T1000 (cell line): ENCODE data around the gene SECISBP2L.

Source experiments
- DNase-seq: peaks from one replicate; lab custom pipeline; 2025; ENCODE audit warnings: mixed read lengths; lab: John Stamatoyannopoulos, UW

The SECISBP2L gene

DNA sequence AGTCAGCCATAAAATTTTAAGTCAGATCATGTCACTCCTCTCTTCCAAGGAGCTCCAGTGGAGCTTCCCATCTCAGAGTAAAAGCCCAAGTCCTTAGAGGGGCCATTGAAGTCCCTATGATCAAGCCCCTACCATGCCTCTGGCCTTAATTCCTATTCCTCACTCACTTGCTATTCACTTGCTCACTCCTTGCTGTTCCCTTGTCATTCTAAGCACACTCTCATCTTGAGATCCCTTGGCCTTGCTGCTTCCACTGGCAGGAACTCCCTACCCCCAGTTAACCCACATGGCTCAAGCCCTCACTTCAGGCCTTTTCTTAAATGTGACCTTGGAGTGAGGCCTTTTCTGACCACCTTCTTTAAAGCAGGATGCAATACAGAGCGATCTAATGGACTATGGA lies 12.3 kb upstream of the SECISBP2L start:
- DNase-seq = no peak

DNA sequence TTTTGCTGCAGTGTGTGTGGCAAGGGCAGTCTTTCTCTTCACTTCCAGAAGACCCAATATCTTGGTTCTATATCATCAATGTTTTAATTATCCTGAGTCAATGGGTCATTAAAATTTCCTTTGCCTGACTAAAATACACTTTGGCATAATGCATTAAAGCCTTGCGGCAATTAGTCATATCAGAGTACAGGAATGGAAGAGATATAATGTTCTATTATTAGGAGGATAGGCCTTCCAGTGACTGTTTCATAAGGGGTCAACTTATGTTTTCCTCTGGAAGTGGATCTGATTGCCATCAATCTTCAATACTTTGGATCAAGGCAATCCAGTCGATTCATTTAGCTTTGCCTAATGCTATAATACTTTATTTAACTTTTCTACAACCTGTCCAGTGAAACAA lies 9.4 kb upstream of the SECISBP2L start:
- DNase-seq = no peak

GRCh38 chr15:49052662-49053061 lies 6.4 kb upstream of the SECISBP2L start:
- no peak for DNase-seq

DNA sequence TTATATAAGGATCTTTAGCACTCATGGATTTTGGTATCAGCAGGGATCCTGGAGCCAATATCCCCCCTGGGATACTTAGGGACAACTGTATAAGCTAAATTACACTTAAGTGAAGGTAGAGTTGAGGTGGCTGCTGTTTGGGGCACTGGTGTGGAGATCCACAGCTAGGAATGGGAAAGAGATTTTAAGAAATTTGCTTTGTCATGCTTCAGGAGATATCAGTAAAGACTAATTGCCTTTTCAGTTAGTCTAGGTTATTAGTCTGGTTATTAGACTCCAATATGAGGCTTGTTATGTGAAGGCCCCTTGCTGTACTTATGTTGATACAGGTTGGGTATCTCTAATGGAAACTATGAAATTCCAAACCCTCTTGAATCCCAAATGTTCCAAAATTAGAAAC lies 1.2 kb upstream of the SECISBP2L start:
- no peak for DNase-seq

- DNase-seq = no peak
Observed at GRCh38 chr15:49045751-49046219, 461 bp downstream of the SECISBP2L start.

DNA sequence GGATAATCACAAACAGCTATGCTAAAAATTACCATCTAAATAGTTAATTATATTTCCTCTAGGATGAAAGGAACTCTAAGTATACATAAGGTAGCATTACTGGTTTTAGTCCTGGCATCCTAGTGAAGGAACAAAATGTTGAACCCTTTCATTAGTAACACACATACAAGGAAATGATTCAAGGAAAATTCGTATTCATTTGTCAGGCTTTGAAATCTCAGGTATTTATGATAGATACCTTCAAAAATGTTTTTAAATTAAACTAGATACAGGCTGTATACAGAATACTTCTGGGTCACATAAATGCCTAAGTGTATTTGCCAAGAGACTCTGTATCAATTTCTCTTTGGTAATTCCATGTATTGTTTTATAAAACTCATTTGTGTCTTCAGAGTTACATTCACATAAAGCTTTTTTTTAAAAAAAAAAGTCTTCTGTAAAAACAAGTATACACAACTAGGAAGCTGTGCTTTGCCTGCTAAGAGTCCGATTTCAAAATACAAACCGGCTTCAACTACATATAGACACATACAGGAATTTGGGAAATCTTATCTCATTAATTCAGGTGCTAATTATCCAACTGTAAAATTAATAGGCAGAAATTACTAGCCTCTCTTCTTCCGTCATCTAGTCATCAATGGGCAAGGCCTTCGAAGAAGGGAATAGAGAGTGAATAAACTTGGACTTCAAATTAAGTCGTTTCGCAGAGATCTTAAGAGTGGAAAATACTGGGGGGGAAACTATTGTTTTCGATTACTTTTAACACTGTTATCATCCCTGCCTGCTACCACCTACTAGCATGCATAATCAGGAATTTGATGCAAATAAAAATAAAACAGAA lies 1.3 kb downstream of the SECISBP2L start:
- no peak for DNase-seq

- no peak for DNase-seq
Observed at GRCh38 chr15:49044002-49044401, 2.2 kb downstream of the SECISBP2L start.

DNA sequence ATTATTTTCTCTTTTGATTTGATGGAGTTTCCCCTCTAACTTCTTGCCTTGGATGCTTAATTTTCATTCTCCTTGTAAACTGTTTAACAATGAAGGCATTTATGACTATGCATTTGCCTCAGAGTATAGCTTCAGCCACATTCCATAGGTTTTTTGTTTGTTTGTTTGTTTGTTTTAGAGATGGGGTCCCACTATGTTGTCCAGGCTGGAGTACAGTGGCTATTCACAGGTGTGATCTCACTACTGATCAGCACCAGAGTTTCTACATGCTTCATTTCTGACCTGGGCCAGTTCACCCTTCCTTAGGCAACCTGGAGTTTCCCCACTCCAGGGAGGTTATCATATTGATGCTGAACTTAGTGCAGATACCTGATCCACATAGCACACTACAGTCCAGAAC lies 4.1 kb downstream of the SECISBP2L start:
- no peak for DNase-seq

DNA sequence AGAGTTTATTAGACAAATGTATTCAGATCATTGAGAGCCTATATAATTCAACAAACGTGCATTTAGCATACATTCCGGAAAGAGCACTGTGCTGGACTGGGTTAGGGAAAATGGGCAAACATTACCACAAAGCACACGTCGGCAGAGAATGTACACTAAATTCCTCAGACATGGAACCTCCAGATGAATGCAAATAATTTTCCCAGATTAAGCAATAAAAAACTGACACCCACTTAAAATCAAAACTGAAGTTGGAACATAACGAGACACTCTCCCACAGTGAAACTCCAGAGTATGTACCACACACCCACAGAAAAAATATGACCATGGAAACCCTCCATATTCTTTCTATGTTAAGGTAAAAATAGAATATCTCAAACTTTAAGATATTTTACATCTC lies 4.8 kb downstream of the SECISBP2L start:
- no peak for DNase-seq

- DNase-seq = no peak
Observed at GRCh38 chr15:49040151-49040550, 6.1 kb downstream of the SECISBP2L start.

DNA sequence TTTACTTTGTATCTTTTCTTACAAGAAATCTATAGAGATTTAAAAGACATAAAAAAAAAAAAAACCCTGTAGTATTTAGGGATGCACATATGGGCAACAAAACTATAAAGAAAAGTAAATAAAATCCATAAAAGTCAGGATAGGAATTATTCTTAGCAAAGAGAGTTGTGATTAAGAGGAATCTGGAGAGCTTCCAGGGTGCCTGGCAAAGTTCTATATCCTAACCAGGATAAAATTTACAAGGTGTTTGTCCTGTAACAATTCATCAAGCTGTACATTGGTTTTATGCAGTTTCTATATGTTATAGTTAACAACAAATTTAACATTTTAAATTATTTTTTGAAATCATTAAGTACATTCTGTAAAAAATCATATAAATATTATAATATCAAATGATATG lies 7.9 kb downstream of the SECISBP2L start:
- no peak for DNase-seq

DNA sequence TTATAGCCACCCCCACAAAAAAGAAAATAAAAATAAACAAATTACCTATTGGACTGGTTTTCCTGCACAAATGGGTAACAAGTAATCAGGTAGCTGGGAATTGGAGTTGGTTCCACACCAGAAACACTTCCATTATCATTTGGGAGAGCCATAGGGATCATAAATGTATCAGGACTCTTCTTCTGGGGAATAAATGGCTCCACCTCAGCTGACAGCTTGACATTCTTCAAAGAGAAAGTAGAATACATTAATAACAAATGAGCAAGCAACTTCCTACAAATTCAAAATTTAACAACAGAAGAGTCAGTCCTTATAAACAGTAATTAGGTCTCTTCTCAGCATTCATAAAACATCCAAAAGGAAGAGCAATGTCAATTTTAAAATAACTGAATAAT lies 8.7 kb downstream of the SECISBP2L start:
- DNase-seq = no peak

GRCh38 chr15:49036650-49037545 lies 9.3 kb downstream of the SECISBP2L start:
- DNase-seq = no peak

DNA sequence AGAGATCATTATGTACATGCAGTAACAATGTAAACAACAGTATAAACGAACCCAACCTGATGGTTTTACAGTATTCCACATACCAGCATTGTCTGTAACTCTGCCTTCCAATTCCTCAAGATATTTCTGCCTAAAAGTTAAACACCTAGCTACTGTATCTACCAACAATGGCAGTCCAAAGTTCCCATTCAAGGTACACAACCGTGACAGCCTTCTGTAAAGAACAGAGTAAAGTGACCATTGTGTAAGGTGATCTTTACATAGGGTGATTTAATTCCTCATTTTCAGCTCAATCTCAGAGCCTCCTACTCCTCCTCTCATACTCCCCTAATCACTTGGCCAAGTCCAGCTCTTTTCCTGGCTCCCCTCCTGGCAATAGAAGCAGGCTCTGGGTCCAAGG lies 10.4 kb downstream of the SECISBP2L start:
- DNase-seq = no peak

DNA sequence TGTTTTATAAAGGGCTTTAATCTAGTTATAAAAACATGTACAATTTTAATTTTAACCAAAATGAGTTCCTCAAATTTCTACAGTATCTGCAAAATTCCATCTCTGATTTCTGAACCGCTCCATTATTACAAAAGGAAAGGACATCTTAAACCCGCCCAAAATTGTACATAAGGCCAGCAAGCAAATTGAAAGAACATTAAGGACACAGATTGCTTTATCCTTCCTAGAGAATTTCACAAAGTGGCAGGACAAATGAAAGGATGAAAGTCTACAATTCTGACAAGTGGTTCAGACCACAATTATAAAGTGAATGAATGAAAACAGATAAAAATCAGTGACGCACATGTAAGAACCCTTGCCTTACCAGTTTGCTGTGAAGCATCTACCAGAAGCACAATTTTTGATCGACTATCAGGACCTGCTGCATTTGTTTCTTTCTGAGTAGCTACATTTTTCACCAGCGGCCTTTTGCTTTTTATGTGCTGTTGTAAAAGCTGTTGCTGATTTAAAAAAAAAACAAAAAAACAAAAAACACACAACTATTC lies 13.6 kb downstream of the SECISBP2L start:
- no peak for DNase-seq

DNA sequence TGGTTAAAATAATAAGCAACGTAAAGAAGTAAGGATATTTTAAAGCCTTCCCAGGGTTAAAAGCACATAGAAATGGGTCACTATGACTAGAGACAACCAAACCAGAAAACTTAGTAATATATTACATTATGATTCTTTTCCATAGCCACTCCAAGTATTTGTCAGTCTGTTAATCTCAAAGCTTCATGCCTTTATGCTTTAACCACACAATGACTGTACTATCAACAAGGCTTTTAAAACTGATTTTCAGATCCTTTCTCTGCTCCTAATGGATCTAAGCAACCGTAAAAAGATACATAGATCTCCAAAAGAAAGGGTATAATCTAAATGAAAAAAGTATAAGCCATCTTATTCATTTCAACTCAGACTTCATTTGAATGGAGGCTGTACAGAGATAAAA lies 14.4 kb downstream of the SECISBP2L start:
- DNase-seq = no peak

GRCh38 chr15:49026700-49027099 lies 19.5 kb downstream of the SECISBP2L start:
- DNase-seq = no peak

DNA sequence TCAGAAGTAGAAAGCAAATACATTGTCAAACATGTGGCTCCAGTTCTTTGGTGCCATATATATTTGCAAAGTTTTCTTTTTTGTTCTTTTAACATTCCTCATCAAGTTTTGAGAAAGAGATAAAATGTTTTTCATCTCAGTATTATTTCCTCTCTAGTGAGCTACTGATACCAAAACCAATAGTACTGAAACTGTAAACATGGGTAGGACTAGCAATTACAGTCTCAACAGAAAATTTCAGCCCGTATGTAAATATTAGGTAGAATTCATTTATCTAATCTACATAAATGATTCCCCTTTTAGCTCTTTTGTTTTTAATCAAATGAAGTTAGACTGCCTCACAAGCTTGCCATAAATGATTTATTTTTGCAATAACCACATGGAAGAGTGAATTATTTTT lies 21.4 kb downstream of the SECISBP2L start:
- no peak for DNase-seq

GRCh38 chr15:49023354-49023753 lies 22.9 kb downstream of the SECISBP2L start:
- no peak for DNase-seq

GRCh38 chr15:49015896-49016295 lies 30.4 kb downstream of the SECISBP2L start:
- no peak for DNase-seq

DNA sequence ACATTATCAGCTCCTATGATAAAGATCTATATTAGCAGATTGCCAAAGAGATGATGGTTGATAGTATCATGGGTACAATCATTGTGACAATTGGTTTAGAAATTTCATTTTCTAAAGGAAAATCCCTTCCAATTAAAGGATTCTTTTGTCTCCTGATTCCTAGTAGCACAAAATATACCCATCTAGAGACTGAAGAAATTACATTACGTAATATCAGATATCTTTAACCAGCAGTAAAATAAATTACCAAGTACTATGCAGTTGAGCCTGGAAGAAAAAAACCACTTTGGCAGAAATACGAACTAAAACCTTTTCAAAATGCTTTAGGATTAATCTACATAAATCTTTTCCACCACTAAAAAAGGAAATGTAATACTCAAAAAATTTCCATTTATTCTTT lies 46.9 kb downstream of the SECISBP2L start:
- no peak for DNase-seq

GRCh38 chr15:48996276-48996675 lies 50.0 kb downstream of the SECISBP2L start:
- DNase-seq = no peak

- no peak for DNase-seq
Observed at GRCh38 chr15:48993380-48993779, 52.9 kb downstream of the SECISBP2L start.
